Thymus (tissue), 11 donors: ENCODE results near the gene UBE2E2. TPM values are rescaled to one million over a fixed set of nuclear protein-coding genes. Genes with fewer than 3 reads are reported as not detected.
"Not testable (repeated sequence)": the region's sequence is repeated elsewhere in the genome, so short reads cannot be mapped to it uniquely, and the experiment has no call there.

Experiments
- DNase-seq, 9 donors: peaks; one replicate each; pipeline ENCODE4 v3.0.0-alpha.2; 2013; ENCODE audit warnings: low spot score in 9 of 9, low read depth in 6 of 9, missing footprints in 1 of 9
- H3K27ac ChIP-seq, 2 donors: one replicate each; pipeline ENCODE4 v1.5.1; 2013; ENCODE audit warnings: control low read depth in 1 of 2, low read depth in 1 of 2, low read length in 1 of 2, mild to moderate bottlenecking in 1 of 2, moderate library complexity in 1 of 2
- H3K27me3 ChIP-seq, 2 donors: one replicate each; pipeline ENCODE4 v1.5.1; 2013; ENCODE audit warnings: low read length in 1 of 2; ENCODE audit not compliant: control insufficient read depth in 2 of 2, insufficient read depth in 1 of 2
- H3K36me3 ChIP-seq, 2 donors: one replicate each; pipeline ENCODE4 v1.5.1; 2013; ENCODE audit warnings: low read length in 1 of 2, mild to moderate bottlenecking in 1 of 2, moderate library complexity in 1 of 2; ENCODE audit not compliant: control insufficient read depth in 2 of 2, insufficient read depth in 2 of 2
- H3K4me1 ChIP-seq, 2 donors: one replicate each; pipeline ENCODE4 v1.5.1; 2013; ENCODE audit warnings: low read length in 2 of 2; ENCODE audit not compliant: control insufficient read depth in 2 of 2, insufficient read depth in 2 of 2
- H3K4me3 ChIP-seq, 2 donors: one replicate each; pipeline ENCODE4 v1.5.1; 2013; ENCODE audit warnings: low read length in 2 of 2, control low read depth in 1 of 2, mild to moderate bottlenecking in 1 of 2
- H3K9me3 ChIP-seq, 2 donors: one replicate each; pipeline ENCODE4 v1.5.1; 2013; ENCODE audit warnings: low read length in 1 of 2, mild to moderate bottlenecking in 1 of 2; ENCODE audit not compliant: control insufficient read depth in 2 of 2, insufficient read depth in 1 of 2
- WGBS: extraction: QIAGEN DNeasy Blood & Tissue Kit; methylation state at CpG from one replicate; pipeline ENCODE4 v1.1.7; 2013; 5-methylcytosine and 5-hydroxymethylcytosine counted together
- polyA plus RNA-seq: library from polyadenylated mRNA; stranded (reverse); fragments of 200-250 nt; gene quantifications from one replicate; pipeline ENCODE4 v1.2.3, GENCODE V29; 2013
- total RNA-seq: library from RNA; stranded (reverse); fragments of 120-200 nt; gene quantifications from one replicate; pipeline ENCODE4 v1.2.4, GENCODE V29; 2013
- donor health status: healthy.

The UBE2E2 gene
- total and polyA plus RNA-seq, 2 donors, result 32.9 to 35.5 TPM

DNA sequence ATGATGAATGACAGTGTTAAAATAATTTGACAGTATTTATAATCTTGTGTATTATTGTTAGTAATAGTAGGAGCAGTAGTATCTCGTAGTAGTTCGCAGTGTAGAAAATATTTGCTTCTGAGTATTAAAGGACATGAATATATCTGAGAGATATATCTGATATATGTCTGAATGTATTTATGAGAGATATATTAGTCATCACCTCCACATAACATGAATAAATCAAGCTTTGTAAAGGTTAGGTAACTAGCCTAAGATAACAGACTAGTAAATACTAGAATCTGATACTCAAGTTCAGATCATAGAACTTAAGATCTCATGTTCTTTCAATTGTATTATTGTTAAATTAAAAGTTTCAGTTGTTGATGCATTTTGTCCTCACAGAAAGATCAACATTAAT, 130.5 kb downstream of the UBE2E2 start:
- no peak for DNase-seq
- no peaks in the 10 kb centered on the region for H3K9me3 ChIP-seq
- WGBS, result 97% methylated on average over 2 of the region's 2 CpGs

DNA sequence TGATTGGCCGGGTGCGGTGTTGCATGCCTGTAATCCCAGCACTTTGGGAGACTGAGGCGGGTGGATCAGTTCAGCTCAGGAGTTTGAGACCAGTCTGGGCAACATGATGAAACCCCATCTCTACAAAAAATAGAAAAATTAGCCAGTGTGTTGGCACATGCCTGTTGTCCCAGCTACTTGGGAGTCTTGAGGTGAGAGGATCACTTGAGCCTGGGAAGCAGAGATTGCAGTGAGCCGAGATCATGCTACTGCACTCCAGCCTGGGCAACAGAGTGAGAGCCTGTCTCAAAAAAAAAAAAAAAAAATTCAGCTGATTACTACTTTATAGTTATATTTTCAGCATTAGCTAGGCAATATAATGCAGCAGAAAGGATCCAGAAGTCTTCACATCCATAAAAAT, 133.7 kb downstream of the UBE2E2 start:
- not testable (repeated sequence) for H3K27ac ChIP-seq, H3K27me3 ChIP-seq, H3K4me3 ChIP-seq, H3K36me3 ChIP-seq, DNase-seq, H3K9me3 ChIP-seq, H3K4me1 ChIP-seq
- 97% methylated on average over 4 of the region's 4 CpGs for WGBS

More for the DNA sequence above, 130.5 kb downstream of the UBE2E2 start:
- Histone ChIP-seq H3K4me1 (no peaks in the 10 kb centered on the region), H3K36me3 (no peaks in the 10 kb centered on the region), H3K4me3 (no peak overlapping the region), H3K27ac (no peak overlapping the region), H3K27me3 (no peaks in the 10 kb centered on the region)

DNA sequence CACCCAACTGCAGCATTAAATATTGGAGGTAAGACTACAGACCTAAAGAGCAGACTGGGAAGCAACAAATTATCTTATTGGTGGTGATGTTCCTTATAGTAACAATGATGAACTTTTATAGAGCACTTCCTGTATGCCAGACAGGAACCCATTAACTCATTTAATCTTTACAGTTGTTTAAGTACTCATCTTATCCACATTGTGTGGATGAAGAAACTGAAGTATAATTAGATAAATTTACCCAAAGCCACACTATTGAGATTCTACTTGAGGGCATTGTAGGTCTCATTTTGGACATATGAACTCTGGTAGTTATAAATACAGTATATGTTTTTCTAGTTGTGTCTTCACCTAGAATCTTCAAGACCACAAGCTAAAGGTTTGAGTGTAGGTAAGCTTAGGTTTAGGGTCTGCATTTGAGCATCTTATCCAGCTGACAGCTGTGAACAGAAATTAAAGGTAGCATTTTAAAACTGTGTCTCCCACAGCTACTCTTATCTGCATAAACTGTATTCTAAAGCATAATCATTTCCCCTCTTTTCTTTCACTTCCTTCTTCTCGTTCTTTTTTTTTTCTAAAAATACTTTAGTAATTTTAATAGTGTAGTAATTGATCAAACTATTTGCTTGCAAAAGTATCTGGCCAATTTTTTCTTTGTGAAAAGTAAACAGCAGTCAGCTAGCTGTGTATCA, 138.2 kb downstream of the UBE2E2 start:
- DNase-seq, result peak in 1 of 9 donors; percentile 11
- H3K27ac ChIP-seq, result peak overlapping the region in 1 of 2 donors; percentile 5

DNA sequence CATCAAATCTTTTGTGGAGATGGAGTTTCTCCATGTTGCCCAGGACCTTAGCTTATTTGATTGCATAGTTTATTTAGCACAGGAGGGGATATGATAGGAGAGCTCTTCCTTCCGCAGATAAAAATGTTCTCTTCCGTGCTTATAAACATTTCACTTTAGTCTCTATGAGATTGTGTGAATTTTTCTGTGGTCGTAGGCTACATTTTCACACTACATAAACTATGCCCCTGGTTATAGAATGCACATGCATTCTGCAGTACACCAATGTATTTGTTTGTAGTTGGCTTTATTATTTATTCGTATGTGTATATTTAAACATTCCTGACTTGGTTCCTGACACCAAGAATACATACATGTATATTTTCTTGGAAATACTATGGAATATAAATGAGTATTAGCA, 139.2 kb downstream of the UBE2E2 start:
- no peak for DNase-seq
- 98% methylated on average over 4 of the region's 4 CpGs for WGBS
- no peaks in the 10 kb centered on the region for H3K36me3 ChIP-seq
- H3K4me1 ChIP-seq, result peaks cover 0 to 2% of the 10 kb centered on the region in 2 donors
- H3K27me3 ChIP-seq, result no peaks in the 10 kb centered on the region
- no peaks in the 10 kb centered on the region for H3K9me3 ChIP-seq
- no peak overlapping the region for H3K27ac ChIP-seq
- no peak overlapping the region for H3K4me3 ChIP-seq

More for the DNA sequence above, 138.2 kb downstream of the UBE2E2 start:
- WGBS, result 5% methylated on average over 1 of the region's 1 CpG
- Histone ChIP-seq H3K36me3 (no peaks in the 10 kb centered on the region), H3K4me1 (peaks cover 0 to 2% of the 10 kb centered on the region in 2 donors), H3K27me3 (no peaks in the 10 kb centered on the region), H3K9me3 (no peaks in the 10 kb centered on the region), H3K4me3 (no peak overlapping the region)

DNA sequence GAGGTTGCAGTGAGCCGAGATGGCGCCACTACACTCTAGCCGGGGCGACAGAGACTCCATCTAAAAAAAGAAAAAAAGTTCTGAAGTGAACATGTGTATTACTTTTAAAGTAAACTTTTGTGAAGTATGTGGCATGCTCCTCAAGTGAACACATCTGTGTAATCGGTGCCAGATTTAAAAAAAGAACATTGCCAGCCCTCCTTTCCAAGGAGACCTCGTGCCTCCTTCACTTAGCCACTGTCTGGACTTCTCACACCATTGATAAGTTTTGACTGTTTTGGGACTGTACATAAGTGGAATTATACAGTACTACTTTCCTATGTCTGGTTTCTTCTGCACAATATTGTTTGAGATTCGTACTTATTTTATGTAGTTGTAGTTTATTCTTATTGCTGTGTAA, 140.4 kb downstream of the UBE2E2 start:
- Histone ChIP-seq H3K27ac (no peak overlapping the region), H3K36me3 (no peaks in the 10 kb centered on the region), H3K4me3 (no peak overlapping the region), H3K9me3 (no peaks in the 10 kb centered on the region), H3K4me1 (peaks cover 0 to 2% of the 10 kb centered on the region in 2 donors), H3K27me3 (no peaks in the 10 kb centered on the region)
- WGBS, result 98% methylated on average over 7 of the region's 7 CpGs
- DNase-seq, result no peak

DNA sequence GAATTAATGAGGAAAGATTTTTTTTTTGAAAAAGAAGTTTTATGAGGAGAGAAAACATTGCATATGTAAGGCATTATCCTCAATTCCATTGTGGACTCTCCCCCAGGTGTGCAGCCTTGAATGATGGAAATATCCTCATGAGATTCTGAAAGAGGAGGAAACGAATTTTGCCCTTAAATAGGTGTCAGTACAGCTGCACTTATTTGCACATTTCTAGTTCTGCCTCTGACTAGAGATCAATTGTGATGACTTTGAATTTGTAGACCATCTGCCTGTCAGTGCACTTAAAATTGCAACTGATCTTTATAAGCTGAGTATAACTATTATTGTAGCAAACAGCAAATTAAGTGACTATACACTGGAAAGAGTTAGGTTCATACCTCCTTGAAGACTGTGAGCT, 141.8 kb downstream of the UBE2E2 start:
- H3K9me3 ChIP-seq, result peaks cover 0 to 4% of the 10 kb centered on the region in 2 donors
- H3K4me3 ChIP-seq, result no peak overlapping the region
- H3K36me3 ChIP-seq, result no peaks in the 10 kb centered on the region
- no peaks in the 10 kb centered on the region for H3K27me3 ChIP-seq
- H3K4me1 ChIP-seq, result peaks cover 0 to 2% of the 10 kb centered on the region in 2 donors
- H3K27ac ChIP-seq, result no peak overlapping the region
- 81% methylated on average over 1 of the region's 1 CpG for WGBS
- no peak for DNase-seq

DNA sequence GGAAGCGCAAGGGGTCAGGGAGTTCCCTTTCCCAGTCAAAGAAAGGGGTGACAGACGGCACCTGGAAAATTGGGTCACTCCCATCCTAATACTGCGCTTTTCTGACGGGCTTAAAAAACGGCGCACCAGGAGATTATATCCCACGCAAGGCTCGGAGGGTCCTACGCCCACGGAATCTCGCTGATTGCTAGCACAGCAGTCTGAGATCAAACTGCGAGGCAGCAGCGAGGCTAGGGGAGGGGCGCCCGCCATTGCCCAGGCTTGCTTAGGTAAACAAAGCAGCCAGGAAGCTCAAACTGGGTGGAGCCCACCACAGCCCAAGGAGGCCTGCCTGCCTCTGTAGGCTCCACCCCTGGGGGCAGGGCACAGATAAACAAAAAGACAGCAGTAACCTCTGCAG, 146.3 kb downstream of the UBE2E2 start:
- WGBS, result 98% methylated on average over 15 of the region's 15 CpGs
- H3K9me3 ChIP-seq, DNase-seq, H3K4me1 ChIP-seq, H3K36me3 ChIP-seq, H3K4me3 ChIP-seq, H3K27ac ChIP-seq, H3K27me3 ChIP-seq: not testable (repeated sequence)

DNA sequence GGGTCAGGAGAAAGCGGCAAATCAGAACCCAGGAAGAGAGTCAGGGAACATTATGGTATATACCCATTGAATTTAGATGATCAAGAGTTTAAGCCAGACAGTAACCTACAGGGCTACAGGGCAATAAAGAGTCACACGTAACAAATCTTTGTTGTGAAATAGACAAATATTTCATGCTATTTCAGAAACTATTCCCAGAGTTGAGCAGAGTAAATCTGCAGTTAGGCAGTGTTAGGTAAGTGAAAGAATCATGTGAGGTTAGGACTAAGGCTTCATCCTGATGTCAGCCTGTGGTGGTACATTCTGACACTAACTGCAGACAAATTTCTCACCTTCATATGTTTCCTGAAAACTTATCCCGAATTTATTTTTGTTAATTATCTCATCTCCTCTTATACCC, 153.0 kb downstream of the UBE2E2 start:
- 98% methylated on average over 3 of the region's 3 CpGs for WGBS
- no peak overlapping the region for H3K27ac ChIP-seq
- H3K4me1 ChIP-seq, result no peaks in the 10 kb centered on the region
- no peaks in the 10 kb centered on the region for H3K27me3 ChIP-seq
- no peak overlapping the region for H3K4me3 ChIP-seq
- no peaks in the 10 kb centered on the region for H3K9me3 ChIP-seq
- H3K36me3 ChIP-seq, result no peaks in the 10 kb centered on the region
- no peak for DNase-seq

DNA sequence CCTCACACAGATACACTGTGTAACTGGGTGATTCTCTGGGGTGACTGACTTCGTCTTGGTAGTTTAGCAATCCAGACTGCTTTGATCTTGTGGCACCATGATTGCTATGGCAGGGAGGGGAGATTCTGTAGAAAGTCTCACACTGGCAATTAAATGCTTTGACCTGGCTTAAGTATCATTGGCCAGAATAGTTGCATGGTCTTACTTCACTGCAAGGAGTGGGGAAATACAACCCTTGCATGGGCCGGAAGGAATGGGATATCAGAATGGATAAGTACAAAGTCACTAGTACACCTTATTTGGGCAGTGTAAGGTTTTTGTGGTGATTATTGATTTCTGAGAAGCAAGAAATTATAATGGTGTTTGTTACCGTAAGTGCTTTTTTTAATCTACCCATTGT, 153.8 kb downstream of the UBE2E2 start:
- Histone ChIP-seq H3K27me3 (no peaks in the 10 kb centered on the region), H3K4me3 (no peak overlapping the region), H3K4me1 (no peaks in the 10 kb centered on the region), H3K27ac (no peak overlapping the region), H3K9me3 (no peaks in the 10 kb centered on the region), H3K36me3 (no peaks in the 10 kb centered on the region)
- over 99% methylated on average over 3 of the region's 3 CpGs for WGBS
- no peak for DNase-seq
